ENCODE results near the gene MLXIP. TPM values are rescaled to one million over a fixed set of nuclear protein-coding genes. Genes with fewer than 3 reads are reported as not detected.

MLXIP gene
- total and polyA plus RNA-seq, 2 donors (not counting 3 experiments of a cell fraction or from before 2014, with no cell fraction given) = 22.0 to 72.5 TPM

DNA sequence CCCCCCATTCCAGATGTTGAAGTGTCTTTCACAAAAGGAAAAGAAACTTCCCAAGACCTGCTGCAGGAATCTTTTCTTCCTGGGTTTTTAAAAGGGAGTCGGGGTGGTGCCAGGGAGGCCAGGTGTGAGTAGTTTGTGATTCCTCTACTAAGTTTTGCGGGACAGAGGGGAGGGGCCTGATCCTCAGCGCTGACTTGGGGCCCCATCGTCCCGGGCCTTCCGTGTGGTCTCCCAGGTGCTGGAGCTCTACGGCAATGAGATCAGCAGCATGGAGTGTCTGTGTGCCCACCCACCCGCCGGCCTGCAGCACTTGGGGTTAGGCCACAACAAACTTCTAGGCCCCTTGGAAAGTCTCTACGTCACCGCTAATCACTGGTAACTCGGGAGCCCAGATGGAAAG, 108.9 kb downstream of the MLXIP start:
- FAIRE-seq (no peak), DNase-seq (ENCODE audit: low read depth, low spot score) (no peak)
- Histone ChIP-seq H2AFZ (ENCODE audit: low read depth, low read length) (no peak overlapping the region), H3K4me3 (replicated peaks in 1 of 3; ENCODE audit: insufficient read depth in 1 of 3, low read depth in 1 of 3, low read length in 3 of 3) (no peak overlapping the region), H3K9ac (replicated peaks; ENCODE audit: extremely low read depth, insufficient read depth, low read length) (no peak overlapping the region), H4K20me1 (replicated peaks; ENCODE audit: control insufficient read depth, extremely low read depth, insufficient read depth, low read length) (no peaks in the 10 kb centered on the region), H3K79me2 (ENCODE audit: control insufficient read depth, insufficient read depth, low read length) (no peaks in the 10 kb centered on the region), H3K4me1 (ENCODE audit: control insufficient read depth, extremely low read depth, insufficient read depth, low read length) (no peaks in the 10 kb centered on the region), H3K9me1 (replicated peaks; ENCODE audit: control insufficient read depth, extremely low read depth, insufficient read depth, low read length) (no peaks in the 10 kb centered on the region), H3K27ac (ENCODE audit: insufficient read depth, low read depth, low read length) (no peak overlapping the region), H3K9me3 (replicated peaks; ENCODE audit: control insufficient read depth, insufficient read depth, low read length) (no peaks in the 10 kb centered on the region), H3K27me3 (ENCODE audit: control insufficient read depth in 2 of 2, insufficient read depth in 2 of 2, low read length in 2 of 2) (no peaks in the 10 kb centered on the region), H3K36me3 (ENCODE audit: control insufficient read depth in 2 of 2, extremely low read depth in 1 of 2, insufficient read depth in 2 of 2, low read length in 2 of 2) (no peaks in the 10 kb centered on the region), H3K4me2 (ENCODE audit: insufficient read depth, low read length) (no peak overlapping the region)
- dilution Hi-C loops (cut with MboI; ENCODE audit: extremely low pct_ligation_motif_present, low sequenced_read_pairs) (no loop called here), intact Hi-C loops (cut with micrococcal nuclease) (no loop called here)
- no TSS peak for BruUV-seq (replicated peaks)
- TF ChIP-seq MYC (IDR thresholded peaks at IDR 0.05; ENCODE audit: low read depth, low read length) (no peak), EZH2 (IDR thresholded peaks at IDR 0.05; ENCODE audit: borderline replicate concordance, low read depth, low read length, severe bottlenecking) (no peak), JUN (IDR thresholded peaks at IDR 0.05; ENCODE audit: borderline replicate concordance, insufficient read depth, insufficient read length, low read depth) (no peak)
- ChIA-PET CTCF (interaction anchor here (1.3 kb wide), 1 partner anchor 133 kb away, joined by 3 read pairs; no protein-coding TSS in a partner anchor), POLR2A (no interaction called here)

DNA sequence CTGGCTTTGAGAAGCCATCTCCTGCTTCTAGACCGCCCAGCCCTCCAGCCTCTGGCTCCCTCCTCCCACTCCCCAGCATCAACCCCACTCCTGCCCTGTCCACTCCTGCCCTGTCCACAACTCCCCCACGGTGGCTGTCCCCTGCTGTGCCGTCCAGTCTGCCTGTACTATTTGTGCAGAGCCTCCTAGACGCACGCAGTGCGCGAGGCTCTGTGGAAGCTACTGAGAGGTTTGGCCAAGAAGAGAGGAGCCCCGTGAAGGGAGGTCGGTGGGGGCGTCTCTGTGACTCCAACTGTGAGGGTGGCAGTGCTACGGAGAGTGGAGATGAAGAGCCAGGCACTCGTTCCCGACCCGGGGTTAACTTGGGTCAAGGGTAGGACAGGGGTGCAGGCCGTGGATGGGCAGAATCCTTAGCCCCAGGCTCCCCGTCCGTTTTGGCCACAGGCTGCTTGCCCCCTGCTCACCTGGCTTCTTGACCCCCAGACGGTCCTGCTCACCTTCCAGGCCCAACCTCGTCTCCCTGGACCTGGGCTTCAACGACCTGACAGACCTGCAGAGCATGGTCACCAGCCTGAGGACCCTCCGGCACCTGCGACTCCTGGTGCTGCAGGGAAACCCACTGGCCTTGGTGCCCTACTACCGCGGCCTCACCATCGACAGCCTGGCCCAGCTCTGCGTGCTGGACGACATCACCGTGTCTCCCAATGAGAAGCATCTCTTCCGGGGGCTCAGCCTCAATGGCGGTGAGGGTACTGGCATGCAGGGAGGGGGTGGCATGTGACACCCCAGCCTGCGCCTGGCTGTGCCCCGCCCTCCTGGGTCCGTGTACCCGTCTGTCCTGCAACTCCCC, 111.3 kb downstream of the MLXIP start:
- H3K4me1 ChIP-seq (ENCODE audit: control insufficient read depth, extremely low read depth, insufficient read depth, low read length) = no peaks in the 10 kb centered on the region
- H3K27ac ChIP-seq (ENCODE audit: insufficient read depth, low read depth, low read length) = no peak overlapping the region
- H3K9ac ChIP-seq (replicated peaks; ENCODE audit: extremely low read depth, insufficient read depth, low read length) = no peak overlapping the region
- H3K79me2 ChIP-seq (ENCODE audit: control insufficient read depth, insufficient read depth, low read length) = no peaks in the 10 kb centered on the region
- H3K27me3 ChIP-seq (ENCODE audit: control insufficient read depth in 2 of 2, insufficient read depth in 2 of 2, low read length in 2 of 2) = no peaks in the 10 kb centered on the region
- no peaks in the 10 kb centered on the region for H3K9me3 ChIP-seq (replicated peaks; ENCODE audit: control insufficient read depth, insufficient read depth, low read length)
- H3K4me2 ChIP-seq (ENCODE audit: insufficient read depth, low read length) = no peak overlapping the region
- FAIRE-seq = no peak
- ChIA-PET POLR2A (no interaction called here), CTCF (interaction anchor here (1.0 to 6.1 kb wide), 10 partner anchors 23 to 135 kb away, joined by 3 to 115 read pairs (median 8); no protein-coding TSS in a partner anchor)
- no TSS peak for BruUV-seq (replicated peaks)
- no peak for DNase-seq (ENCODE audit: low read depth, low spot score)
- no peaks in the 10 kb centered on the region for H4K20me1 ChIP-seq (replicated peaks; ENCODE audit: control insufficient read depth, extremely low read depth, insufficient read depth, low read length)
- no peak overlapping the region for H2AFZ ChIP-seq (ENCODE audit: low read depth, low read length)
- dilution Hi-C loops (cut with MboI; ENCODE audit: extremely low pct_ligation_motif_present, low sequenced_read_pairs) = no loop called here
- intact Hi-C loops (cut with micrococcal nuclease) = no loop called here
- H3K9me1 ChIP-seq (replicated peaks; ENCODE audit: control insufficient read depth, extremely low read depth, insufficient read depth, low read length) = no peaks in the 10 kb centered on the region
- no peak overlapping the region for H3K4me3 ChIP-seq (replicated peaks in 1 of 3; ENCODE audit: insufficient read depth in 1 of 3, low read depth in 1 of 3, low read length in 3 of 3)
- TF ChIP-seq JUN (IDR thresholded peaks at IDR 0.05; ENCODE audit: borderline replicate concordance, insufficient read depth, insufficient read length, low read depth) (no peak), FOS (IDR thresholded peaks at IDR 0.05; ENCODE audit: borderline replicate concordance, insufficient read depth, low read length) (no peak)
- no peaks in the 10 kb centered on the region for H3K36me3 ChIP-seq (ENCODE audit: control insufficient read depth in 2 of 2, extremely low read depth in 1 of 2, insufficient read depth in 2 of 2, low read length in 2 of 2)

All from endothelial cell of umbilical vein (primary cell).